ENCODE measurements around the gene FOLR2. TPM values are rescaled to one million over a fixed set of nuclear protein-coding genes. Genes with fewer than 3 reads are reported as not detected.
"Not testable (repeated sequence)": the region's sequence is repeated elsewhere in the genome, so short reads cannot be mapped to it uniquely, and the experiment has no call there.

The FOLR2 gene
- total and polyA plus RNA-seq, 2 experiments from 2014 or later = not detected

- not testable (repeated sequence) for H3K9me2 ChIP-seq (ENCODE audit: insufficient read depth); H3K36me3 Mint-ChIP-seq (ENCODE audit: low read depth); H3K79me2 ChIP-seq (replicated peaks; ENCODE audit: insufficient read depth); H3K27ac Mint-ChIP-seq; H3K4me1 ChIP-seq (ENCODE audit: insufficient read depth); DNase-seq (ENCODE audit: low spot score); H3K4me3 Mint-ChIP-seq; H4K20me1 ChIP-seq (replicated peaks; ENCODE audit: insufficient read depth); H2AFZ ChIP-seq; H3F3A ChIP-seq (replicated peaks; ENCODE audit: low read depth); H3K27ac ChIP-seq (ENCODE audit: low read depth); ATAC-seq; H3K36me3 ChIP-seq (ENCODE audit: insufficient read depth); H3K4me1 Mint-ChIP-seq; H3K4me3 ChIP-seq; H3K27me3 ChIP-seq (ENCODE audit: insufficient read depth); H3K4me2 ChIP-seq; H3K27me3 Mint-ChIP-seq (ENCODE audit: insufficient read depth, low read depth, poor library complexity)
- peaks cover 13% of the 10 kb centered on the region for H3K9me3 Mint-ChIP-seq
Measured at GRCh38 chr11:72169046-72169555, 47.5 kb upstream of the FOLR2 start.

GRCh38 chr11:72169754-72170153 lies 46.8 kb upstream of the FOLR2 start:
- H3F3A ChIP-seq (replicated peaks; ENCODE audit: low read depth); H3K4me3 Mint-ChIP-seq; ATAC-seq; H3K4me2 ChIP-seq; H3K9me2 ChIP-seq (ENCODE audit: insufficient read depth); H3K36me3 ChIP-seq (ENCODE audit: insufficient read depth); H3K4me1 Mint-ChIP-seq; H3K27ac ChIP-seq (ENCODE audit: low read depth); H2AFZ ChIP-seq; H3K4me1 ChIP-seq (ENCODE audit: insufficient read depth); H3K27ac Mint-ChIP-seq; H3K4me3 ChIP-seq; H3K27me3 ChIP-seq (ENCODE audit: insufficient read depth); H3K27me3 Mint-ChIP-seq (ENCODE audit: insufficient read depth, low read depth, poor library complexity); H3K36me3 Mint-ChIP-seq (ENCODE audit: low read depth); DNase-seq (ENCODE audit: low spot score); H4K20me1 ChIP-seq (replicated peaks; ENCODE audit: insufficient read depth); H3K79me2 ChIP-seq (replicated peaks; ENCODE audit: insufficient read depth): not testable (repeated sequence)
- H3K9me3 Mint-ChIP-seq = peaks cover 13% of the 10 kb centered on the region

- not testable (repeated sequence) for H3K27ac Mint-ChIP-seq; H3K9me3 Mint-ChIP-seq; H3K36me3 Mint-ChIP-seq (ENCODE audit: low read depth); H4K20me1 ChIP-seq (replicated peaks; ENCODE audit: insufficient read depth); H3K27me3 Mint-ChIP-seq (ENCODE audit: insufficient read depth, low read depth, poor library complexity); H3K9me2 ChIP-seq (ENCODE audit: insufficient read depth); ATAC-seq; H3K4me3 ChIP-seq; DNase-seq (ENCODE audit: low spot score); H3K27ac ChIP-seq (ENCODE audit: low read depth); H3K27me3 ChIP-seq (ENCODE audit: insufficient read depth); H3K4me2 ChIP-seq; H3K79me2 ChIP-seq (replicated peaks; ENCODE audit: insufficient read depth); H3K4me1 Mint-ChIP-seq; H3K36me3 ChIP-seq (ENCODE audit: insufficient read depth); H2AFZ ChIP-seq; H3F3A ChIP-seq (replicated peaks; ENCODE audit: low read depth); H3K4me1 ChIP-seq (ENCODE audit: insufficient read depth); H3K4me3 Mint-ChIP-seq
Measured at GRCh38 chr11:72172043-72172442, 44.6 kb upstream of the FOLR2 start.

DNA sequence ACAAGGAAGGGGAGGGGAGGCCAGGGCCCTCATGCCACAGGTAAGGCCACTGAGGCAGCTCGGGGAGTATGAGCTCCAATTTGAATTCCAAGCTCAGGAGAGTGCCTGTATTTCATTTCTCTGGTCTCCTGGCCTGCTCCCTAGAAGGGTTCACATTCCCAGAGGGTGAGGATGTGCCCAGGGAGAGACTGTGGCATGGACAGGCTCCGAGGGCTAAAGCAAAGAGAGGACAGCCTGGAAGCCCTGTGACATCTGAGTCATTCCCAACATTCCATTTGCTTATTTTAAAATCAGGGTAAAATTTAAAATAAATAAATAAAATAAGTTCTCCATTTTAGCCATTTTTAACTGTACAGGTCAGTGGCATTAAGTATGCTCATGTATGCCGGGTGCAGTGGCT lies 43.3 kb upstream of the FOLR2 start:
- no peaks in the 10 kb centered on the region for H3K4me1 Mint-ChIP-seq
- H3K4me2 ChIP-seq = no peak overlapping the region
- no peak for TF ChIP-seq NANOG (IDR thresholded peaks at IDR 0.05; ENCODE audit: borderline replicate concordance)
- no peak for TF ChIP-seq POLR2AphosphoS5 (IDR thresholded peaks at IDR 0.05; ENCODE audit: low read depth)
- no peak for DNase-seq (ENCODE audit: low spot score)
- H3K36me3 ChIP-seq (ENCODE audit: insufficient read depth) = no peaks in the 10 kb centered on the region
- no peaks in the 10 kb centered on the region for H3K27me3 ChIP-seq (ENCODE audit: insufficient read depth)
- H3K9me2 ChIP-seq (ENCODE audit: insufficient read depth) = no peaks in the 10 kb centered on the region
- no peak overlapping the region for H3K4me3 Mint-ChIP-seq
- no peaks in the 10 kb centered on the region for H3K36me3 Mint-ChIP-seq (ENCODE audit: low read depth)
- H3K9me3 Mint-ChIP-seq = no peaks in the 10 kb centered on the region
- H3K4me1 ChIP-seq (ENCODE audit: insufficient read depth) = no peaks in the 10 kb centered on the region
- H3K27ac ChIP-seq (ENCODE audit: low read depth) = no peak overlapping the region
- no peak for ATAC-seq
- H3K27me3 Mint-ChIP-seq (ENCODE audit: insufficient read depth, low read depth, poor library complexity) = peaks cover 10% of the 10 kb centered on the region
- H2AFZ ChIP-seq = no peak overlapping the region
- H4K20me1 ChIP-seq (replicated peaks; ENCODE audit: insufficient read depth) = no peaks in the 10 kb centered on the region
- H3F3A ChIP-seq (replicated peaks; ENCODE audit: low read depth) = no peaks in the 10 kb centered on the region
- H3K4me3 ChIP-seq = no peak overlapping the region
- H3K79me2 ChIP-seq (replicated peaks; ENCODE audit: insufficient read depth) = no peaks in the 10 kb centered on the region
- no peak overlapping the region for H3K27ac Mint-ChIP-seq

Data from GM23338 (cell line).